Measurements from ENCODE around the gene SCAF1. TPM values are rescaled to one million over a fixed set of nuclear protein-coding genes. Genes with fewer than 3 reads are reported as not detected.

The SCAF1 gene
- total RNA-seq, 1 experiment from 2014 or later: 83.4 TPM

GRCh38 chr19:49686503-49687088 lies 44.6 kb downstream of the SCAF1 start:
- CTCF ChIA-PET: interaction anchor here (1.1 kb wide), 1 partner anchor 54 kb away, joined by 3 read pairs; no protein-coding TSS in a partner anchor
- Mint-ChIP-seq H3K4me3 (ENCODE audit: unreplicated experiment) (no peak overlapping the region), H3K36me3 (ENCODE audit: insufficient read depth, unreplicated experiment) (peaks cover 97% of the 10 kb centered on the region), H3K27me3 (ENCODE audit: insufficient read depth, unreplicated experiment) (no peaks in the 10 kb centered on the region), H3K4me1 (ENCODE audit: low read depth, unreplicated experiment) (peaks cover 14% of the 10 kb centered on the region), H3K9me3 (ENCODE audit: unreplicated experiment) (no peaks in the 10 kb centered on the region), H3K27ac (ENCODE audit: unreplicated experiment) (no peak overlapping the region)
- peaks cover 5% of the 10 kb centered on the region for H3K36me3 ChIP-seq (ENCODE audit: control insufficient read depth, insufficient read depth, low read length)
- H3K4me1 ChIP-seq: no peaks in the 10 kb centered on the region
- BruUV-seq (replicated peaks): no TSS peak
- no peak for TF ChIP-seq CTCF (IDR thresholded peaks at IDR 0.05; ENCODE audit: insufficient read depth in 1 of 2, low read depth in 1 of 2, low read length in 1 of 2, severe bottlenecking in 1 of 2, unreplicated experiment in 1 of 2)
- DNase-seq: no peak
- intact Hi-C loops (cut with micrococcal nuclease; ENCODE audit: unreplicated experiment): no loop called here
- no peak overlapping the region for H3K4me3 ChIP-seq (ENCODE audit: low read depth, low read length)
- H3K27me3 ChIP-seq (replicated peaks; ENCODE audit: control insufficient read depth, insufficient read depth, low read length): no peaks in the 10 kb centered on the region
- H3K9me3 ChIP-seq: no peaks in the 10 kb centered on the region
- POLR2A ChIA-PET: interaction anchor here (0.6 kb wide), 1 partner anchor 658 kb away, joined by 3 read pairs; no protein-coding TSS in a partner anchor

GRCh38 chr19:49687150-49687549 lies 45.1 kb downstream of the SCAF1 start:
- H3K27me3 Mint-ChIP-seq (ENCODE audit: insufficient read depth, unreplicated experiment): no peaks in the 10 kb centered on the region
- Histone ChIP-seq H3K36me3 (ENCODE audit: control insufficient read depth, insufficient read depth, low read length) (peaks cover 4% of the 10 kb centered on the region), H3K9me3 (no peaks in the 10 kb centered on the region), H3K27me3 (replicated peaks; ENCODE audit: control insufficient read depth, insufficient read depth, low read length) (no peaks in the 10 kb centered on the region), H3K4me1 (no peaks in the 10 kb centered on the region), H3K4me3 (ENCODE audit: low read depth, low read length) (no peak overlapping the region)
- no TSS peak for BruUV-seq (replicated peaks)
- H3K4me3 Mint-ChIP-seq (ENCODE audit: unreplicated experiment): no peak overlapping the region
- H3K27ac Mint-ChIP-seq (ENCODE audit: unreplicated experiment): no peak overlapping the region
- DNase-seq: no peak
- H3K36me3 Mint-ChIP-seq (ENCODE audit: insufficient read depth, unreplicated experiment): peaks cover 97% of the 10 kb centered on the region
- H3K9me3 Mint-ChIP-seq (ENCODE audit: unreplicated experiment): no peaks in the 10 kb centered on the region
- POLR2A ChIA-PET: interaction anchor here (0.6 kb wide), 1 partner anchor 658 kb away, joined by 3 read pairs; no protein-coding TSS in a partner anchor
- CTCF ChIA-PET: interaction anchor here (1.1 kb wide), 1 partner anchor 53 kb away, joined by 3 read pairs; no protein-coding TSS in a partner anchor
- intact Hi-C loops (cut with micrococcal nuclease; ENCODE audit: unreplicated experiment): no loop called here
- H3K4me1 Mint-ChIP-seq (ENCODE audit: low read depth, unreplicated experiment): peaks cover 14% of the 10 kb centered on the region
- no peak for TF ChIP-seq CTCF (IDR thresholded peaks at IDR 0.05; ENCODE audit: insufficient read depth in 1 of 2, low read depth in 1 of 2, low read length in 1 of 2, severe bottlenecking in 1 of 2, unreplicated experiment in 1 of 2)

DNA sequence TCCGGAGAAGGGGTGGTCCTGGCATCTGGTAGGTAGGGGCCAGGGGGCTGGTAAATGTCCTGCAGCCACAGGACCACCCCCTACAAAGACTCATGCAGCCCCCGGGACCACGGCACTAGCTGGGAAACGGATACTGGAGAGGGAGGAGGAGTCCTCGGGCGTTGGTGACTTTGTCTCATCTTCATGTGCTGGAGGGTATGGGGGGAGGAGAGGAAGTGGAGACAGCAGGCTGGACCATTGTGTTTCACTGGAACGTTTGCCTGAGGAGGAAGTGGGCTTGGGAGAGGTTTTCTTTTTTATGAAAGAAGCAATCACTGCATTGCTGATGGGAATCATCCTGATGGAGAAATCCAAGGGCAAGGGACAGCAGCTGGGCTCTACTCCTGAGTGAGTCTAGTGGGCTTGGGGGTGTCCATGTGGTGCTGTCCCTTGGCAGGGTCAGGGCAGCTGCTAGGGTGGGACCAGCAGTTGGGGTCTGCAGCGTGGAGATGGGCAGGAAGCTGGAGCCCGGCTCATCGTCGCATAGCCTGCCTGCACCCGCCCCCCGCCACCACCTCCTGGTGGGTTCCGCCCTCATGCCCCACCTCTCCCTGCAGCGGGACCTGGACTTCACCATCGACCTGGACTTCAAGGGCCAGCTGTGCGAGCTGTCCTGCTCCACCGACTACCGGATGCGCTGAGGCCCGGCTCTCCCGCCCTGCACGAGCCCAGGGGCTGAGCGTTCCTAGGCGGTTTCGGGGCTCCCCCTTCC lies 45.7 kb downstream of the SCAF1 start:
- no TSS peak for BruUV-seq (replicated peaks)
- Histone ChIP-seq H3K4me1 (no peaks in the 10 kb centered on the region), H3K36me3 (ENCODE audit: control insufficient read depth, insufficient read depth, low read length) (peaks cover 3% of the 10 kb centered on the region; the same call in 1 of the 2 replicates), H3K4me3 (ENCODE audit: low read depth, low read length) (no peak overlapping the region), H3K9me3 (no peaks in the 10 kb centered on the region), H3K27me3 (replicated peaks; ENCODE audit: control insufficient read depth, insufficient read depth, low read length) (no peaks in the 10 kb centered on the region)
- POLR2A ChIA-PET: no interaction called here
- CTCF ChIA-PET: interaction anchor here (1.1 kb wide), 1 partner anchor 53 kb away, joined by 3 read pairs; no protein-coding TSS in a partner anchor
- H3K9me3 Mint-ChIP-seq (ENCODE audit: unreplicated experiment): no peaks in the 10 kb centered on the region
- H3K27ac Mint-ChIP-seq (ENCODE audit: unreplicated experiment): no peak overlapping the region
- H3K4me3 Mint-ChIP-seq (ENCODE audit: unreplicated experiment): no peak overlapping the region
- DNase-seq: no peak
- intact Hi-C loops (cut with micrococcal nuclease; ENCODE audit: unreplicated experiment): no loop called here
- peaks cover 97% of the 10 kb centered on the region for H3K36me3 Mint-ChIP-seq (ENCODE audit: insufficient read depth, unreplicated experiment)
- H3K4me1 Mint-ChIP-seq (ENCODE audit: low read depth, unreplicated experiment): peaks cover 14% of the 10 kb centered on the region
- H3K27me3 Mint-ChIP-seq (ENCODE audit: insufficient read depth, unreplicated experiment): no peaks in the 10 kb centered on the region
- no peak for TF ChIP-seq CTCF (IDR thresholded peaks at IDR 0.05; ENCODE audit: insufficient read depth in 1 of 2, low read depth in 1 of 2, low read length in 1 of 2, severe bottlenecking in 1 of 2, unreplicated experiment in 1 of 2)

Data from Caco-2 (cell line).